LNCAP (cell line): ENCODE results near the gene FAM13A.

Source experiments
- TF ChIP-seq, protein P1 (sequence below): fragments of 450-650 bp; IDR thresholded peaks from 2 replicates; pipeline ENCODE4 v1.5.1; 2017; ENCODE audit warnings: mild to moderate bottlenecking

Gene FAM13A

DNA sequence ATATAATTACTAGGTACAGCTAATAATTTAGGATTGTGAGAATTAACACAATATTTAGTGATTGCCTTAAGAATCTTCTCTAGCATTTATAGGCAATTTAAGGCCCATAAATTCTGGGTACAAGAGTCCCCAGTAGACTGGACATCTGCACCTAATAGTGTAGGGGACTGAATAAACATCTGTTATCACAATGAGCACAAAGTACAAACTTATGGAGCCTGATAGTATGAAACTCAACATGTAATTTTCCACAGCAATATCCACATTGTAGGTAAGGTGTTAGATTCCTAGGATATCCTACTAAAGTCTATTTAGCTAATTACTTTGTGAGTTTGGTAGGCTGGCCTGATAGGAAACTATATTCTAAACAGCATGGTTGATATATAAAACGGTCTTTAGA is 178.3 kb downstream of the FAM13A start:
- TF ChIP-seq, protein P1, sequence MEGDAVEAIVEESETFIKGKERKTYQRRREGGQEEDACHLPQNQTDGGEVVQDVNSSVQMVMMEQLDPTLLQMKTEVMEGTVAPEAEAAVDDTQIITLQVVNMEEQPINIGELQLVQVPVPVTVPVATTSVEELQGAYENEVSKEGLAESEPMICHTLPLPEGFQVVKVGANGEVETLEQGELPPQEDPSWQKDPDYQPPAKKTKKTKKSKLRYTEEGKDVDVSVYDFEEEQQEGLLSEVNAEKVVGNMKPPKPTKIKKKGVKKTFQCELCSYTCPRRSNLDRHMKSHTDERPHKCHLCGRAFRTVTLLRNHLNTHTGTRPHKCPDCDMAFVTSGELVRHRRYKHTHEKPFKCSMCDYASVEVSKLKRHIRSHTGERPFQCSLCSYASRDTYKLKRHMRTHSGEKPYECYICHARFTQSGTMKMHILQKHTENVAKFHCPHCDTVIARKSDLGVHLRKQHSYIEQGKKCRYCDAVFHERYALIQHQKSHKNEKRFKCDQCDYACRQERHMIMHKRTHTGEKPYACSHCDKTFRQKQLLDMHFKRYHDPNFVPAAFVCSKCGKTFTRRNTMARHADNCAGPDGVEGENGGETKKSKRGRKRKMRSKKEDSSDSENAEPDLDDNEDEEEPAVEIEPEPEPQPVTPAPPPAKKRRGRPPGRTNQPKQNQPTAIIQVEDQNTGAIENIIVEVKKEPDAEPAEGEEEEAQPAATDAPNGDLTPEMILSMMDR: no peak

DNA sequence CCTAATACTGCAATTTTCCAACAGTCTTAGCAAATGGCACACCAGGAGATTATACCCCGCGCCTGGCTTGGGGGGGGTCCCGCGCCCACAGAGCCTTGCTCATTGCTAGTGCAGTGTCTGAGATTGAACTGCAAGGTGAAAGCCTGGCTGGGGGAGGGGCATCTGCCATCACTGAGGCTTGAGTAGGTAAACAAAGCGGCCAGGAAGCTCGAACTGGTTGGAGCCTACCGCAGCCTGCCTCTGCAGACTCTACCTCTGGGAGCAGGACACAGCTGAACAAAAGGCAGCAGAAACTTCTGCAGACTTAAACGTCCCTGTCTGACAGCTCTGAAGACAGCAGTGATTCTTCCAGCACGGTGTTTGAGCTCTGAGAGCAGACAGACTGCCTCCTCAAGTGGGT is 186.6 kb downstream of the FAM13A start:
- TF ChIP-seq, protein P1: no peak

DNA sequence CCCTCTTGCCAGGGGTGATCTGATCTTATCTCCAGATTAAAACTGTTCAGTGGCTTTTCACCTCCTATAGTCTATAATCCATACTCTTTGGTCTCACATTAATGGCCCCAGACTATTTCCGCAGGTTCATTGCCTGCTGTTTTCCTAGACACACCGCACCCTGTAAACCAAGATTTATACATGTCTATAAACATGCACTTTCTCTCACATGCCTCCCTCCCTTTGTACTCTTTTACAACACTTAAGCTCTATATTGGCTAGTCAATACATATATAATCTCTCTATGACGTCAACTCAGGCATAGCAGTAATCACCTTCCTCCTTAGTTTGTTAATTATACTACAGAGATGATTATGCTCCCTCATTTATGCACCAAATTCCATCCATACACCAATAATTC is 188.5 kb downstream of the FAM13A start:
- TF ChIP-seq, protein P1: no peak

DNA sequence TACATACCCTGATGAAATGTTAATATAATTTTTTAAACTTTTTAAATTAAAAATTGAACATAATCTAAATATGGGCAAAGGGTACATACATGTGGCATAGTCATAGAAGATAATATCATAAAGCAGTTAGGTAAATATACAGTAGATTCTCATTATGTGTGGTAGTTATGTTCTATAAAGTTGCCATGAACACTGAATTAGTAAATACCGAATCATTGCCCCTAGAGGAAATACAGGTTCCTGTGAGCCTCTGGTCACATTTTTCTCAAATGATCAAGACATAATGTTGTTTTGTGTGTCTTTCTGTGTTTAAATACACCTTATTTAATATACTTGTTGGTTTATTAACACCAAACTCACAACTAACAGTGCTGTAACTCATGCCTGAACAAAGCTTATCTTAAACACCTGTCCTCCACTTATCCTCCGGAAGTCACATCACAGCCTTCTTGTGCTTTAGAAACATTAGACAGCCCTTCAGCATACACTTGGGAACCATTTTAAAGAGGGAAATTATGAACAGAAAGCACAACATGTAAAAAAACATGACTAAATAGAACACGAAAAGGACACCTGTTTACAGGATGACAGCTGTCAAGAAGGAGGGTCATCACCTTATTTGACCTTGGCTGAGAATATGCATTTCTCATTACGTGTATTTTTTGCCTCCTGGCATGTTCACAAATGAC is 190.0 kb downstream of the FAM13A start:
- TF ChIP-seq, protein P1: no peak

DNA sequence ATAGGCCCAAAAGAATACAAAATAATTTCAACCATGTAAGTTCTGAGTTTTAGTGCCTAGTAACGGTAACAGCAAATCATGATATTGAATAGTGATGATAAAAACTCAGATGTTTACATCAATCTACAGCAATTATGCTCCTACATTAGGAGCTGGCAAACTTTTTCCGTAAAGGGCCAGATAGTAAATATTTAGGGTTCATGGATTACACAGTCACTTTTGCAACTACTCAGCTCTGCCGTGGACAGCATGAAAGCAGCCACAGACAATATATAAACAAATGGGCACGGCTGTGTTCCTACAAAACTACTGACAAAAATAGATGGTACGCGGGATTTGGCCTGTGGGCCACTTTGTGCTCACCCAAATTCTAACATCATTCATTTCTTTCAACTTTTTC is 191.5 kb downstream of the FAM13A start:
- TF ChIP-seq, protein P1: no peak

DNA sequence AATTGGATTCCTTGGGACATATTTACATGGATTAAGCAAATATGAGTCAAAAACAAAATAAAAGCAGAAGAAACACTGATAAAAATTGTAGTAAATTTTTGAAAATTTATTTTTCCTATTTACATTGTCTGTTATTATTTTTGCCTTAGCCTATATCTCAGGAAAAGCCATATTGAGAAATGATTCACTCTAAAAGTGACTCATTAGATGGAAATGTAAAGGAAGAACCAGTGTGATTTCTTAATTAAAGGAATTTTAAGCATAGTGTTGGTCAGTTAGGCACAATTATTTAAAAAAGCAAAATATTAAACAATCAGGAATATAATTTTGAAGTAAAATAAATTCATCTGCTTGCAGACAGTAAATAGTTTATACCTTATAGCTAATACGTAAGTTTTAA is 191.9 kb downstream of the FAM13A start:
- TF ChIP-seq, protein P1: no peak

DNA sequence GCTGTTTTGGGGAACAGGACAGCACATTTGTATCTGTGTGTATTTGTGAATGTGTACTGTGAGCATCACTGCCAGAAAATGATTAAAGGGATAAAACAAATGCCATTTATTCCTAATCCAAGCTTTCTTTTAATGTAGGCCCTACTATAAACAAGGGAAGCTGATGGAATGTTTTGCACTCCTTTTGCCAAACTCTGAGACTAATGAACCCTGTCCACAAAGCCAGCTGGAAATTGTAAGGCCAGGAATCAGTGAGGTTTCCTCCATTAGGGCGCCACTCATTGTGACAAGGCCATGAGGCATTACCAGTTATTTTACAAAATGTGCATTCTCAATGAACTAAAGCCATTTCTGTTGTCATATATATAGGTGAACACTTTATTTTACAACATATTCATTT is 196.4 kb downstream of the FAM13A start:
- TF ChIP-seq, protein P1: no peak
